Astrocyte of the spinal cord (primary cell): ENCODE measurements around the gene SLC5A11.

ENCODE experiments used
- DNase-seq: peaks from one replicate; pipeline ENCODE4 v3.0.0; 2011; ENCODE audit warnings: low read depth, low spot score
- H3K4me3 ChIP-seq: 2 replicates; pipeline ENCODE4 v1.5.1; 2011; ENCODE audit warnings: low read depth, mild to moderate bottlenecking, low read length, moderate library complexity
- in situ Hi-C: cut with HindIII; loops from 2 replicates; pipeline ENCODE4 v1.10.0; 2017; ENCODE audit warnings: low sequenced_read_pairs
- TF ChIP-seq, protein P1 (sequence below): IDR thresholded peaks from 2 replicates; pipeline ENCODE4 v1.5.1; 2012; ENCODE audit warnings: low read depth, mild to moderate bottlenecking, low read length, inconsistent platforms

Gene SLC5A11

DNA sequence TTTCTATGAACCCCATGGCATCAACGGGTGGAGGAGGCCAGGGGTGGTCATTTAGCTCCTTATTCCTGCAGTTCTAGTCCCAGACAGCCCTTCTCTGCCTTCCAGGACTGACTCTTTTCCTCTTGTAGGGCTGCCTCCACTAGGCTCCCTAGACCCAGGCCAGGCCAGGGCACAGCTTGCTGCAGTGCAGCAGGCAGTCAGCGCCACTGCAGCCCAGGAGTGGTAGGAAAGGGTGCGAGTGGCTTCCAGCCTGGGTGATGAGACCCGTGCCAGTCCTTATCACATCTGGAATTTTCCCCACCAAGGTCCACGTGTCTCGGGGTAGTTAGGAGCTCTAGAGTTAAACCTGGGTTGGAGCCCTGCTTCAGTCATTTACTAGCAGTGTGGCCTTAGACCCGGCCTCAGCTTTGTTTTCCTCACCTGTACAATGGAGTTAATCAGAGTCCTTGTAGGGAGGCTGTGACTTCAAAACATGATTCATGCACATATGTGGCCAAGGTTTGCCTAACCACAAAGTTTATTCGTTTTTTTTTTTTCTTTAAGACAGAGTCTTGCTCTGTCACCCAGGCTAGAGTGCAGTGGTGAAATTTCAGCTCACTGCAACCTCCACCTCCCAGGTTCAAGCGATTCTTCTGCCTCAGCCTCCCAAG is 4.7 kb downstream of the SLC5A11 start:
- peak; percentile 56 for DNase-seq
- in situ Hi-C loops = no loop called here
- no peak overlapping the region for H3K4me3 ChIP-seq
- TF ChIP-seq, protein P1, sequence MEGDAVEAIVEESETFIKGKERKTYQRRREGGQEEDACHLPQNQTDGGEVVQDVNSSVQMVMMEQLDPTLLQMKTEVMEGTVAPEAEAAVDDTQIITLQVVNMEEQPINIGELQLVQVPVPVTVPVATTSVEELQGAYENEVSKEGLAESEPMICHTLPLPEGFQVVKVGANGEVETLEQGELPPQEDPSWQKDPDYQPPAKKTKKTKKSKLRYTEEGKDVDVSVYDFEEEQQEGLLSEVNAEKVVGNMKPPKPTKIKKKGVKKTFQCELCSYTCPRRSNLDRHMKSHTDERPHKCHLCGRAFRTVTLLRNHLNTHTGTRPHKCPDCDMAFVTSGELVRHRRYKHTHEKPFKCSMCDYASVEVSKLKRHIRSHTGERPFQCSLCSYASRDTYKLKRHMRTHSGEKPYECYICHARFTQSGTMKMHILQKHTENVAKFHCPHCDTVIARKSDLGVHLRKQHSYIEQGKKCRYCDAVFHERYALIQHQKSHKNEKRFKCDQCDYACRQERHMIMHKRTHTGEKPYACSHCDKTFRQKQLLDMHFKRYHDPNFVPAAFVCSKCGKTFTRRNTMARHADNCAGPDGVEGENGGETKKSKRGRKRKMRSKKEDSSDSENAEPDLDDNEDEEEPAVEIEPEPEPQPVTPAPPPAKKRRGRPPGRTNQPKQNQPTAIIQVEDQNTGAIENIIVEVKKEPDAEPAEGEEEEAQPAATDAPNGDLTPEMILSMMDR = no peak

DNA sequence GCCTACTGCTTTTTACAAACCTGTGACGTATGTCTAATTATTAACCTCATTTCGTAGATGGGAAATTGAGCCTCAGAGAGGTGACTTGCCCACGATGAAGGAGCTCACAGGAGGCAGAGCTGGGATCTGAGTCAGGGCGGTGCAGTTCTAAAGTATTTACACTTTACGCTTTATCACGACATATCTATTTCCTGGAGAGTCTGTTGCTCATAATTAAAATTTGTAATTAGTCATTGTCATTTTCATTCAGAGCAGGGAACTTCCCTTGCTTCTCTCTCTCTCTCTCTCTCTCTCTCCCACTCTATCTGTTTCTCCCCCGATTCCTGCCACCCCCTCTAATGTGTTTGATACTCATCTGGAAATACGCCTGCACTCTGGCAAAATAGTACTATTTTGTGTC is 5.9 kb downstream of the SLC5A11 start:
- no peak overlapping the region for H3K4me3 ChIP-seq
- in situ Hi-C loops = no loop called here
- peak; percentile 9 for DNase-seq
- TF ChIP-seq, protein P1 = no peak

DNA sequence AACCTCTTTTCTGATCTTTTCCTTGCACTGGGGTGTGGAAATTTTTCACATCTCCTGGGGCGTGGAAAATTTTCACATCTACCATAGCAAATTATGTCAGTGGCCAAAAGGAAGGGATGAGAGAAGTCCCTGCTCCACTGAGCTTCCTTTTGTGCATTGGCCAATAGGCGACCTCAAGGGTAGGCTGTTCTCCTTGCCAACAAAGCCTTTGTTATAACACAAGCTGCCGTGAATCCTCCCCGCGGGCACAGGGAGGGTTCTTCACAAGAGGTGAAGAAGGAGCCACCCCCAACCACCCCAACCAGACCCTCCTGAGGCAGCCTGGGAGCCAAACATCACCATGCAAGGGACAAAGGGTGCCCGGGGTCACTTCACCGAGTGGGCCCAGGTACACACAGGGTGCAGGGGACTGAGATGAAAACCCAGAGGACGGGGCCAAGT is 6.5 kb downstream of the SLC5A11 start:
- in situ Hi-C loops = no loop called here
- no peak overlapping the region for H3K4me3 ChIP-seq
- TF ChIP-seq, protein P1 = no peak
- no peak for DNase-seq

DNA sequence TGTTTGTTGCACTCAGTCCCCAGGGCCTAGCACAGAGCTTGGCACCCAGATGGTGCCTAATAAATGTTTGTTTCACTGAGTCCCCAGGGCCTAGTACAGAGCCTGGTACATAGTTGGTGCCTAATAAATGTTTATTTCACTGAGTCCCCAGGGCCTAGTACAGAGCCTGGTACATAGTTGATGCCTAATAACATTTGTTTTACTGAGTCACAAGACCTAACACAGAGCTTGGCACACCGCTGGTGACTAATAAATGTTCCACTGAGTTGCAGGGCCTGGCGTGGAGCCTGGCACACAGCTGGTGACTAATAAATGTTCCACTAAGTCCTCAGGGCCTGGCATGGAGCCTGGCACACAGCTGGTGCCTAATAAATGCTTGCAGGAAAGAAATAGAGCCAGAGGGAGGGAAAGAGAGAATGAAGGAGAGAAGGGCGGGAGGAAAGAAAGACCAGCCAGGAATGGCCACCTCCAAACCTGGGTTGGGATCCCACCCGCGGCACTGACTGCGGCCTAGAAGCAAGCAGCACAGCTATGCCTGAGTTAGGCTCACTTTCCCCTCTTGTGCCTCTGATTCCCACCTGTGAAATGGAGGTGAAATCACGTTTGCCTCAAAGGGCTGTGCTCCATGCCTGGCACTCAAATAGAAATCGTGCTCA is 7.5 kb downstream of the SLC5A11 start:
- in situ Hi-C loops = no loop called here
- no peak overlapping the region for H3K4me3 ChIP-seq
- TF ChIP-seq, protein P1 = no peak
- no peak for DNase-seq

DNA sequence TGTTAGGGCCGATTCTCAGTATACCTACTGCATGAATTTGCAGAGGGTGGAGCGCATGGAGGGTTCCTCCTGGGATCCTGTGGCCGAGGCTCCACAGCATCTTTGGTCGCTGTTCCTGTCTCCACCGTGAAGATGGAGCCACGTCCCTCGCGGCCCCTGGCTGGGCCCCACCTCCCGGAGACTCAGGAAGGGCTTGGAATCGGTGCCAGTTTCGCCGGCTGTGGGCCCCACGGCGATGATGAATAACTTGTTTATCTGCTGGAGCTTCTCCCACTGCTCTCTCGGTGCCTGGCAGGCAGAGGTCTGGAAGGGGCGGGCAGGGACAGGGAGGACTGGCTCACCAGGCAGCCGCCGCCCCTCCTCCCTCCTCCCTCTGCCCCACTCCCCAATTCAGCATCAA is 8.1 kb downstream of the SLC5A11 start:
- H3K4me3 ChIP-seq = no peak overlapping the region
- DNase-seq = peak; percentile 12
- in situ Hi-C loops = no loop called here
- TF ChIP-seq, protein P1 = no peak

DNA sequence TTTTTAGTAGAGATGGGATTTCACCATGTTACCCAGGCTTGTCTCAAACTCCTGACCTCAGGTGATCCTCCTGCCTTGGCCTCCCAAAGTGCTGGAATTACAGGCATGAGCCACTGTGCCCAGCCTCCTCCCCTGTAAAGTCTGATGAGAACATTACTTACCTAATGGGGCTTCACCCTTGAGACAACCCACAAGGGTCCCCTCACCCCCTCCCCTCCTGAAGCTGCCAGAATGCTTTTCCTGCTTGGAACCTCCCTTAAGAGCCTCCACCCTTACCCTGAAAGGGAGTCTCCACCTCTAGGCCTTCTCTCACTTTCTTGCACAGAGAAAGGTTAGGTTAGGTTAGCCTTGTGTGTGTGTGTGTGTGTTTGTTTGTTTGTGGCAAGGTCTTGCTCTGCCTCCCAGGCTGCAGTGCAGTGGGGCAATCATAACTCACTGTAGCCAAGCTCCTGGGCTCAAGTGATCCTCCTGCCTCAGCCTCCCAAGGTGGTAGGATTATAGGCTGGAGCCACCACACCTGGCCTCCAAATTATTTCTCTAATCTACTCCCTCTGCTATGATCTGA is 8.9 kb downstream of the SLC5A11 start:
- no peak for DNase-seq
- H3K4me3 ChIP-seq = no peak overlapping the region
- TF ChIP-seq, protein P1 = no peak
- in situ Hi-C loops = no loop called here
